ENCODE data around the gene KCNQ5.
"Not testable (repeated sequence)": the region's sequence is repeated elsewhere in the genome, so short reads cannot be mapped to it uniquely, and the experiment has no call there.

KCNQ5 gene

GRCh38 chr6:72844614-72845013 lies 222.8 kb downstream of the KCNQ5 start:
- DNase-seq (ENCODE audit: low spot score), result no peak

GRCh38 chr6:72849346-72849745 lies 227.5 kb downstream of the KCNQ5 start:
- no peak for DNase-seq (ENCODE audit: low spot score)

- DNase-seq (ENCODE audit: low spot score), result no peak
Observed at GRCh38 chr6:72850040-72850439, 228.2 kb downstream of the KCNQ5 start.

- no peak for DNase-seq (ENCODE audit: low spot score)
Observed at GRCh38 chr6:72850469-72850868, 228.6 kb downstream of the KCNQ5 start.

- no peak for DNase-seq (ENCODE audit: low spot score)
Observed at GRCh38 chr6:72855471-72855870, 233.6 kb downstream of the KCNQ5 start.

- no peak for DNase-seq (ENCODE audit: low spot score)
Observed at GRCh38 chr6:72856801-72857200, 234.9 kb downstream of the KCNQ5 start.

- no peak for DNase-seq (ENCODE audit: low spot score)
Observed at GRCh38 chr6:72857791-72858585, 236.1 kb downstream of the KCNQ5 start.

GRCh38 chr6:72861059-72861458 lies 239.2 kb downstream of the KCNQ5 start:
- no peak for DNase-seq (ENCODE audit: low spot score)

GRCh38 chr6:72861935-72862432 lies 240.1 kb downstream of the KCNQ5 start:
- no peak for DNase-seq (ENCODE audit: low spot score)

- DNase-seq (ENCODE audit: low spot score), result no peak
Observed at GRCh38 chr6:72863131-72863530, 241.3 kb downstream of the KCNQ5 start.

- no peak for DNase-seq (ENCODE audit: low spot score)
Observed at GRCh38 chr6:72864236-72864635, 242.4 kb downstream of the KCNQ5 start.

GRCh38 chr6:72864799-72865198 lies 242.9 kb downstream of the KCNQ5 start:
- no peak for DNase-seq (ENCODE audit: low spot score)

GRCh38 chr6:72865467-72865866 lies 243.6 kb downstream of the KCNQ5 start:
- no peak for DNase-seq (ENCODE audit: low spot score)

GRCh38 chr6:72869621-72870020 lies 247.8 kb downstream of the KCNQ5 start:
- no peak for DNase-seq (ENCODE audit: low spot score)

GRCh38 chr6:72873433-72873832 lies 251.6 kb downstream of the KCNQ5 start:
- DNase-seq (ENCODE audit: low spot score), result no peak

- no peak for DNase-seq (ENCODE audit: low spot score)
Observed at GRCh38 chr6:72876256-72876655, 254.4 kb downstream of the KCNQ5 start.

- DNase-seq (ENCODE audit: low spot score), result no peak
Observed at GRCh38 chr6:72886170-72886569, 264.3 kb downstream of the KCNQ5 start.

- no peak for DNase-seq (ENCODE audit: low spot score)
Observed at GRCh38 chr6:72890233-72890632, 268.4 kb downstream of the KCNQ5 start.

GRCh38 chr6:72890671-72891070 lies 268.8 kb downstream of the KCNQ5 start:
- DNase-seq (ENCODE audit: low spot score), result no peak

GRCh38 chr6:72892901-72893300 lies 271.0 kb downstream of the KCNQ5 start:
- no peak for DNase-seq (ENCODE audit: low spot score)

- no peak for DNase-seq (ENCODE audit: low spot score)
Observed at GRCh38 chr6:72894091-72894490, 272.2 kb downstream of the KCNQ5 start.

GRCh38 chr6:72898313-72898712 lies 276.4 kb downstream of the KCNQ5 start:
- DNase-seq (ENCODE audit: low spot score), result not testable (repeated sequence)

GRCh38 chr6:72905705-72906478 lies 284.0 kb downstream of the KCNQ5 start:
- DNase-seq (ENCODE audit: low spot score), result no peak
